Fibroblast of lung (primary cell): Measurements from ENCODE around the gene USP32. TPM values are rescaled to one million over a fixed set of nuclear protein-coding genes. Genes with fewer than 3 reads are reported as not detected.

Experiments
- DNase-seq, 2 donors: peaks; one replicate each; pipeline versions ENCODE4 v3.0.0 to v3.0.0-alpha.2; 2010; ENCODE audit warnings: low read depth in 2 of 2
- H2AFZ ChIP-seq: 2 replicates; pipeline ENCODE4 v1.5.1; 2012; ENCODE audit warnings: low read length, control low read depth, inconsistent platforms
- H3K27ac ChIP-seq: 2 replicates; pipeline ENCODE4 v1.5.1; 2011; ENCODE audit warnings: low read length, control low read depth; ENCODE audit not compliant: insufficient read depth
- H3K27me3 ChIP-seq: 2 replicates; pipeline ENCODE4 v1.5.1; 2011; ENCODE audit warnings: mild to moderate bottlenecking, low read length; ENCODE audit not compliant: control insufficient read depth, insufficient read depth
- H3K36me3 ChIP-seq: 2 replicates; pipeline ENCODE4 v1.5.1; 2011; ENCODE audit warnings: low read length; ENCODE audit not compliant: control insufficient read depth, insufficient read depth
- H3K4me1 ChIP-seq: 2 replicates; pipeline ENCODE4 v1.5.1; 2011; ENCODE audit warnings: low read length; ENCODE audit not compliant: control insufficient read depth, insufficient read depth; ENCODE audit errors: extremely low read depth
- H3K4me2 ChIP-seq: 2 replicates; pipeline ENCODE4 v1.5.1; 2011; ENCODE audit warnings: low read length, control low read depth; ENCODE audit not compliant: insufficient read depth; ENCODE audit errors: extremely low read depth
- H3K4me3 ChIP-seq, 4 experiments: fragments of 200-600 bp in 1 of 4; sonication (generic) in 1 of 4; replicated peaks in 1 of 4; 2 replicates each; pipeline ENCODE4 v1.5.1; 2011 to 2016; ENCODE audit warnings: low read length in 4 of 4, low read depth in 3 of 4, mild to moderate bottlenecking in 3 of 4, control low read depth in 2 of 4, inconsistent platforms in 1 of 4, mixed read lengths in 1 of 4; ENCODE audit not compliant: insufficient read depth in 1 of 4; ENCODE audit errors: control extremely low read depth in 1 of 4
- H3K79me2 ChIP-seq: 2 replicates; pipeline ENCODE4 v1.5.1; 2012; ENCODE audit warnings: mild to moderate bottlenecking, low read length, inconsistent platforms; ENCODE audit not compliant: control insufficient read depth, insufficient read depth
- H3K9ac ChIP-seq: 2 replicates; pipeline ENCODE4 v1.5.1; 2011; ENCODE audit warnings: mild to moderate bottlenecking, low read length, control low read depth; ENCODE audit not compliant: insufficient read depth
- H3K9me3 ChIP-seq: 2 replicates; pipeline ENCODE4 v1.5.1; 2012; ENCODE audit warnings: low read depth, low read length; ENCODE audit not compliant: control insufficient read depth, insufficient read depth
- H4K20me1 ChIP-seq: 2 replicates; pipeline ENCODE4 v1.5.1; 2011; ENCODE audit warnings: low read length; ENCODE audit not compliant: control insufficient read depth, insufficient read depth; ENCODE audit errors: extremely low read depth
- EZH2 ChIP-seq: IDR thresholded peaks from 2 replicates; pipeline ENCODE4 v1.5.1; 2012; ENCODE audit warnings: low read length, control low read depth, mild to moderate bottlenecking; ENCODE audit errors: missing control alignments
- polyA plus RNA-seq, 2 donors: library from polyadenylated mRNA; depleted of rRNA in 1 of 2; stranded (reverse) in 1 of 2; unstranded in 1 of 2; fragments of >200 nt; gene quantifications; 2 replicates each; pipeline ENCODE4 v1.2.1, GENCODE V29; 2011 to 2012; ENCODE audit warnings: missing spikeins in 1 of 2
- total RNA-seq: library from RNA; depleted of rRNA; stranded (reverse); fragments of >200 nt; gene quantifications from 2 replicates; pipeline ENCODE4 v1.2.1, GENCODE V29; 2014
- TF ChIP-seq, protein P1 (sequence below), 2 donors: IDR thresholded peaks in 1 of 2; conservative IDR thresholded peaks in 1 of 2; 1 replicate in 1 of 2; 2 replicates in 1 of 2; pipeline ENCODE4 v1.5.1; 2011 to 2012; ENCODE audit warnings: low read length in 2 of 2, control low read depth in 1 of 2, inconsistent platforms in 1 of 2, low read depth in 1 of 2, mild to moderate bottlenecking in 1 of 2

Gene USP32
- total and polyA plus RNA-seq, 2 donors (not counting 1 experiment from before 2014, with no cell fraction given), result 40.1 to 82.7 TPM

DNA sequence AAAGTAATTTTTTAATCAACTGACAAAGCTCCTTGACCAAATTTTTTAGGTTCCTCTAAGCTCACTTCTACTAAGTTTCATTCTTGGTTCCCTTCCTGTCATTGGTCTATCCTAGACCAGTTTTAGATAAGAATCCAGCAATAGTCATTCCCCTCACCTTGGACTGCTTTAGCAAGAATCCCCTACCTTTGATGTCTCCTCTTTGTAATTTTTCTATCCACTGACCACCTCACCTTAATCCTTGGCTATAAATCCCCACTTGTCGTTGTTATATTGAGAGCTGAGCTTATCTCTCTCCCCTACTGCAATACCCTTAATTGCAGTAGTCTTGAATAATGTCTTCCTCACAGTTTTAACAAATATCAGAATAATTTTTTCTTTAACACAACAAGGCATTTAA is 107.2 kb downstream of the USP32 start:
- Histone ChIP-seq H3K27ac (no peak overlapping the region), H3K4me2 (no peak overlapping the region), H3K27me3 (no peaks in the 10 kb centered on the region), H3K9me3 (no peaks in the 10 kb centered on the region), H3K9ac (no peak overlapping the region), H2AFZ (no peak overlapping the region), H3K4me3 (no peak overlapping the region), H3K4me1 (no peaks in the 10 kb centered on the region), H4K20me1 (no peaks in the 10 kb centered on the region), H3K79me2 (no peaks in the 10 kb centered on the region), H3K36me3 (peaks cover 2% of the 10 kb centered on the region)
- TF ChIP-seq EZH2, result no peak
- TF ChIP-seq, protein P1, sequence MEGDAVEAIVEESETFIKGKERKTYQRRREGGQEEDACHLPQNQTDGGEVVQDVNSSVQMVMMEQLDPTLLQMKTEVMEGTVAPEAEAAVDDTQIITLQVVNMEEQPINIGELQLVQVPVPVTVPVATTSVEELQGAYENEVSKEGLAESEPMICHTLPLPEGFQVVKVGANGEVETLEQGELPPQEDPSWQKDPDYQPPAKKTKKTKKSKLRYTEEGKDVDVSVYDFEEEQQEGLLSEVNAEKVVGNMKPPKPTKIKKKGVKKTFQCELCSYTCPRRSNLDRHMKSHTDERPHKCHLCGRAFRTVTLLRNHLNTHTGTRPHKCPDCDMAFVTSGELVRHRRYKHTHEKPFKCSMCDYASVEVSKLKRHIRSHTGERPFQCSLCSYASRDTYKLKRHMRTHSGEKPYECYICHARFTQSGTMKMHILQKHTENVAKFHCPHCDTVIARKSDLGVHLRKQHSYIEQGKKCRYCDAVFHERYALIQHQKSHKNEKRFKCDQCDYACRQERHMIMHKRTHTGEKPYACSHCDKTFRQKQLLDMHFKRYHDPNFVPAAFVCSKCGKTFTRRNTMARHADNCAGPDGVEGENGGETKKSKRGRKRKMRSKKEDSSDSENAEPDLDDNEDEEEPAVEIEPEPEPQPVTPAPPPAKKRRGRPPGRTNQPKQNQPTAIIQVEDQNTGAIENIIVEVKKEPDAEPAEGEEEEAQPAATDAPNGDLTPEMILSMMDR (conservative IDR thresholded peaks at IDR 0.05 in 1 of 2, IDR thresholded peaks at IDR 0.05 in 1 of 2; ENCODE audit: low read depth in 1 of 2, low read length in 2 of 2), result no peak
- no peak for DNase-seq

DNA sequence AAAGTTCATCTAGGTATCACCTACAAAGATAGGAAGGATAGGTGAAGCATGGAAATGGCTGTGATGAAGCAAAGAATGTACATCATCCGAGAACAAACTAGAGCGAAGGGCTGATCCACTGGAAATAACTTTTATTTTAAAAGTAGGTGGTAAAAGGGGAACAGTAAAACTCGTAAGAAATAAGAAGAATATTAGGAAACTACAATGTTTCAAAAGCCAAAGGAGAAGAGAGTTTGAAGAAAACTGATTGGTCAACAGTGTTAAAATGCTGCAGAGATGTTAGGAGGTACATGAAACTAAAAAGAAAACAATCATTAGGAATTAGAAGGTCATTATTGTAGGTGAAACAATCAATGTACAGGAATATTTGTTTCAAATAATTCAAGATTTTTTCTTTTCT is 108.1 kb downstream of the USP32 start:
- Histone ChIP-seq H3K4me3 (no peak overlapping the region), H2AFZ (no peak overlapping the region), H3K79me2 (no peaks in the 10 kb centered on the region), H3K4me1 (no peaks in the 10 kb centered on the region), H3K9ac (no peak overlapping the region), H3K9me3 (no peaks in the 10 kb centered on the region), H3K27me3 (no peaks in the 10 kb centered on the region), H3K36me3 (peaks cover 2% of the 10 kb centered on the region), H3K4me2 (no peak overlapping the region), H4K20me1 (no peaks in the 10 kb centered on the region), H3K27ac (no peak overlapping the region)
- no peak for TF ChIP-seq EZH2
- TF ChIP-seq, protein P1 (conservative IDR thresholded peaks at IDR 0.05 in 1 of 2, IDR thresholded peaks at IDR 0.05 in 1 of 2; ENCODE audit: low read depth in 1 of 2, low read length in 2 of 2), result no peak
- DNase-seq, result no peak

DNA sequence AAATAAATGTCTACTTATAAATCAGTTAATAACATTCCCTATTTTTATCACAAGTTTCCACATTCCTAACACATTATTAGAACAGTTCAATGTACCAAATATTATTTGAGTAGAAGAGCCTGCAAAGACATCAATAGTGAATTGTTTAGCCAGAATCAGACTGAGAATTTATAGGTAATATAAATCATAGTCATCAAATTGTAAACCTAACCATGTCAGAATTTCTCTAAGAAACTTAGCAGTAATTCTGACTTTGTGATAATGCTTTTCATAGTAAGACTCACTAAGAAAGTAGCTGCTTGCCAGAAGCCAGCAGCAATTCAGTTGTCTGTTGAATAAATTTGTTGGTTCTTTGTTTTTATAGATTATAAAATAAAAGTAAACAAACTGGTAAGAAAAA is 111.3 kb downstream of the USP32 start:
- no peak overlapping the region for H3K27ac ChIP-seq
- no peaks in the 10 kb centered on the region for H3K4me1 ChIP-seq
- H3K79me2 ChIP-seq, result no peaks in the 10 kb centered on the region
- no peak overlapping the region for H3K4me2 ChIP-seq
- H3K9me3 ChIP-seq, result no peaks in the 10 kb centered on the region
- H2AFZ ChIP-seq, result no peak overlapping the region
- no peak for DNase-seq
- no peaks in the 10 kb centered on the region for H4K20me1 ChIP-seq
- no peak overlapping the region for H3K4me3 ChIP-seq
- no peaks in the 10 kb centered on the region for H3K36me3 ChIP-seq
- TF ChIP-seq EZH2, result no peak
- TF ChIP-seq, protein P1 (conservative IDR thresholded peaks at IDR 0.05 in 1 of 2, IDR thresholded peaks at IDR 0.05 in 1 of 2; ENCODE audit: low read depth in 1 of 2, low read length in 2 of 2), result no peak
- H3K9ac ChIP-seq, result no peak overlapping the region
- H3K27me3 ChIP-seq, result no peaks in the 10 kb centered on the region
